GM19043 (cell line): Measurements from ENCODE around the gene TBC1D9.
A peak's percentile ranks its signal among the peaks of the same experiment; 100 is the strongest.

Experiments
- ATAC-seq: cut with Tn5 transposase; IDR thresholded peaks from one replicate; pipeline ENCODE4 v1.9.1; 2021; ENCODE audit warnings: low read depth; ENCODE audit not compliant: unreplicated experiment

The TBC1D9 gene

GRCh38 chr4:140630246-140630645 lies 125.9 kb downstream of the TBC1D9 start:
- ATAC-seq: no peak

DNA sequence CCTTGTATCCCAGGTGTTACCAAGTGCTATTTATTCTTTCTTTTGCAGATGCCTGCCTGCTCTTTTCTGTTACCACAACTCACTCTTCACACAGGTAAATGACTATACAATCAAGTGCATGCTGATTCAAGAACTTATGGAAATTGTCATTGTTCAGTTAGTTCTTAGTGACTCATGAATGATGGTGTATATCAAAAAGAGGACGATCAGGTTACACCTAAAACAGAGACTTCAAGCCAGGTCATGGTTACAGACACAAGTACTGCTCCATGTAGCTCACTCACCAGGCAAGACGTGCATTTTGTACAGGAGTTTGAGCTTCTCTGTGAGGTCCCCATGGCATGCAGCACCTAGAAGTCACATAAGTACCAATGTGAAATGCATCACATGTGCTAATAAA lies 128.2 kb downstream of the TBC1D9 start:
- no peak for ATAC-seq

DNA sequence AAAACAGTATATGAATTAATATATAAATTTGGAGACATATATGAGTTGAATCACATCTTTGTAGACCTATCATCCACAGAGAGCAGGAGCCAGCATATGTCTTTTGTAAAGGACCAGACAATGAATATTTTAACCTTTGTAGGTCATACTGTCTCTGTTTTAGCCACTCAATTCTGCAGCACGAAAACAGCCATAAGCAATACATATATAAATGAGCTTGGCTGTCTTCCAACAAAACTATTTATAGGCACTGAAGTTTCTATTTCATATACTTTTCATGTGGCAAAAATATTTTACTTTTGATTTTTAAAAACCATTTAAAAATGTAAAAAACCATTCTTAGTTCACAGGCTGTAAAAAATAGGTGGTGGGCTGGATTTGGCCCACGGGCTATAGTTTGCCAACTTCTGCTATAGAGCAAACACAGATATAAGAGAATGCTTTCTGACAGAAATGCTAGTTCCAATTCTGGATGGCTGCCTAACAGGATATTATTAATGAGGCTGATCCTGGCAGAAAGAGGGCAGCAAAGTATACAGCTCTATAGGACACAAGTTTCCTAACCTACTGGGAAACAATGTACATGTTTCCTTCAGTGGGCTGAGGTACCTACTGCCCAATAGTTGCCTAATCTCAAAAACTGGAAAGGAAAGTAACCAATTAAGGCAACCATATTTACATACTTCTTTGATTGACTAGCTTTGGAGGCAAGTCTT lies 129.4 kb downstream of the TBC1D9 start:
- no peak for ATAC-seq

GRCh38 chr4:140622333-140622958 lies 133.7 kb downstream of the TBC1D9 start:
- ATAC-seq: no peak

DNA sequence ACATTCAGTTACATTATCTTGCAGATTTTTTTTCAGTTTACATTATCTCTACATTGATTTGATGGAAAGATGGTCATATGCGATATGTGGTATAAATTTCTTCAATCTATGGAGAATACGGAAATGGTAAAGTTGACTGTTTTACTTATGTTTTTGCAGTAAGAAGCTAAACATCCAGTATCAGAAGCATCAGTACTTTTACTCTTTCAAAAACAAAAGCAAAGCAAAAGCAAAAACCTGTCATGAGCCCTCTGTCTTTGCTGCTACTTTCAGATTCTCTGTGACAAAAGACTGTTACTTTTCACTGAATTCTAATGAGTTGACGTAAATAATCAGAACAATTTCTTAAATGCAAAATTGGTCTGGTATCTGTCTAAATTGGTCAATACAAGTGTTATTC lies 135.0 kb downstream of the TBC1D9 start:
- ATAC-seq: no peak

DNA sequence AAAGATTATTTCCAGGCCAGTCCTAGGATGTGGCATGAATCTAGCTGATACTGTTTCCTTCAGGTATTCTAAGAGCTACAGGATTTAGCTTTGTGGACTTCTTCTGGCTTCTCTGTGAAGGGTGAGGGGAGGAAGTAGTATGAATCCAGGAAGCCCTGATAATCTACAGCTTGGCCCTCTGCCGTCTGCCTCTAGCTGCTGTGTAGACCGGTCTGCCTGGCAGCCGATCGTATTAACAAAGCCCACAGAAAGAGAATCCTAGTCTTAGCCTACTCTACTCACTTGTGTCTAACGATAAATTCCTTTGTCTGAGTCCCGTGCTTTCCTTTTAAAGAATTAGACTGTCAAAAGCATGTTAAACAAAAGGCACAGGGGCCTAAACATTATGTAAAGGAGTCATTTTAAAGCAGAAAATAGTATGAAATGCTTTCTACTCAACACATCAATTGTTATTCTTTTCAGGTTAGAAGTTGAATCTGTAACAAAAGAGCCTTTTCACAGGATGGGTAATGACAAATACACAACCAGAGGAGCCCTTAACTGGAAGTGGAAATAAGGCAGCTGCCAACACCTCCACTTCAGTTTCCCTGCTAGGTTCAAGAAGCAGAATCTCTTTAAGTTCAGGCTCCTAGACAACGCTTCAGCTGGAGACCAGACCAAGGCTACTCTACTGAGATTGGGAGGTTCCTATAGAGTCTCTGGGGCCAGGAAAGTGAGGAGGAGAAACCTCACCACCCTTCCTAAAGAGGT lies 138.5 kb downstream of the TBC1D9 start:
- ATAC-seq: no peak

DNA sequence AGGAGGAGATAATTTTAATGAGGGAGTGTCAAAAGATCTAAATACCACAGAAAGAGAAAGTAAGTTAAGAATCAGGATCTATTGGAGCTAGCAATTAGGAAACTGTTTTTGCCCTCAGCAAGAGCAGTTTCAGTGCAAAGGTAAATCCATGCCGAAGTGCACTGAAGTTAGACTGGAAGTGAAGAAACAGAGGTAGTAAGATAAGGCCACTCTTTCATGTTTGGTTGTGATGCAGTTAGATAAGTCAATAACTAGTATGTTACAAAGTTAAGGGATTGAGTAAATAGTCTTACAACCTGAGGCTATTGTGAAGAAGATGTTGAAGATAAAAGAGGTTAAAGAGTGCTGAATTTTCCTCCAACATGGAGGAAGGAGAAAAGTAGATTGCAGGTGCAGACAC lies 140.7 kb downstream of the TBC1D9 start:
- ATAC-seq: no peak

- no peak for ATAC-seq
Observed at GRCh38 chr4:140612357-140612756, 143.8 kb downstream of the TBC1D9 start.

DNA sequence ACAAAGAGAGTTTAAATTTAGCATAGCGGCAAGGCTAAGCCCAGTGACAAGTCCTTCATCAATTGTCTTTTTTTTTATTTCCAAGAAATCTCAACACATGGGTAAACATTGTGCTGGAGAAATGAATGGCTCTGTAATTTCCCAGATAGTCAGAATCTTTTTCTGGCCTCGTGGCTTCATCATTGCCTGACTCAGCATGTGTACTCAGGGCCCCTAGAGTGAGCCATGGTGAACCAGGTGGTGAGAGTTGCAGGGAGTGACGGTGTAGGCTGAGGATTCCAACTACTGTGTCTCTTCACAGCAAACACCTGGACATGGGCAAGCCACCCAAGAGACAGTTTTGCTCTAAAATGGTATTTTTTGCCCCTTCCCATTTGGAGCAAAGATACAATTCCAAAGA lies 144.3 kb downstream of the TBC1D9 start:
- no peak for ATAC-seq

DNA sequence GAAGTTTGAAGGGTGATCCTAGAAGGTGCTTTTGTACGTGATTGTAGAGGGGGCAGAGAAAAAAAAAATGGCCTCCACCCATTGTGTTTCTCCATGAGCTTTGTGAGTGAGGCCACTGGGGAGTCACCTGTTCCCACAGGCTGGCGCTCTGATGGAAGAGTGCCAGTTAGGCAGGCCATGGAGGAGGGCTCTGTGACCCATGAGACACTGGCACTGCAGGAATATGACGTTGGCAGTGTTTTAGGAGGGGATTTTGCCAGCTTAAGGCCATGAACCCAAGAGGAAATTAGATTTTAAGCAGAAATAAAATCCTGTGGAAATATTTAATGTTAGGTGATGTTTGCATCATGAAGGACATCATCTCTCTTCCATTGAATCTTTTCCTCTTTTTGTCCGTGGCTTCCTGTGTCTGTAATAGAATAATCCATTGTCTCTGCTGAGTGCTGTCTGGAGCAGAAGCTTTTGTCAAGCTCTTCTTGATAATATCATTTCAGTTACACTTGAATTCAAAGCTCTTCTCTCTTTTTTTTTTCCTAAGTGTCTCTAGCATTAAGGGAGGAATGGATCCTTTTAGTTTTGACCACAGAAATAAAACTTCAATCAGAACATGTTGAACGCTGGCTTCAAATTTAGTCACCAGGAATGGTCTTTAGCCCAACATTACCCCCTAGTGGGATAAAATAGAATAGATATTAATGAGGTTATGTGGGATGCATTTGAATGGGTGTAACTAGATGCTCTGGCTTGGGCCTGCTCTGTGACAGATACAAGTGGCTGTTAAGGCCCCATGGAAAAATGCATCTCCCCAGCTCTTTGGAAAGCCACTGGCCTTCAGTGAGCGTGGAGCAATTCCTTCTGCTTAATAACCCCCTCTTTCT lies 146.4 kb downstream of the TBC1D9 start:
- peak; percentile 66 for ATAC-seq

- ATAC-seq: no peak
Observed at GRCh38 chr4:140607852-140608251, 148.3 kb downstream of the TBC1D9 start.

GRCh38 chr4:140604544-140604943 lies 151.6 kb downstream of the TBC1D9 start:
- no peak for ATAC-seq

GRCh38 chr4:140603286-140603685 lies 152.9 kb downstream of the TBC1D9 start:
- ATAC-seq: no peak

- no peak for ATAC-seq
Observed at GRCh38 chr4:140602714-140603113, 153.5 kb downstream of the TBC1D9 start.

- ATAC-seq: no peak
Observed at GRCh38 chr4:140600408-140600807, 155.8 kb downstream of the TBC1D9 start.

DNA sequence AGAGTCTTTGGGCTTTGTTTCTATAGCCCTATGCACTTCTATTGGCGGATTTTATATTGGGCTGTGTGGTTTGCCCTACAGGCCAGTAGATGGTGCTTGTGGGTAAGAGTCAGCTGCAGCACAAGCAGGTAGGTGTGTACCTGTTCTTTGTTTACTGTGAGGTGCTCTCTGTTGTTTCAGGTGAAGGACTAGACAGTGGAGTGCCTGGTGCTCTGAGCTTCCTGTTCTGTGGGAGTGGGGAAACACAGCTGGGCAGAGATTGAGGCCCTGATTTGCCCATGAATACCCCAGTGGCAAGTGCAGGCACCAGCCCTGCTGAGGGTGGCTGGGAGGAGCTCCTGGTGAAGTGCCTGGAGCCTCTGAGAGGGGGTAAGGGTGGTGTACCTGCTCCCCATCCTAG lies 161.1 kb downstream of the TBC1D9 start:
- peak; percentile 87 for ATAC-seq

- no peak for ATAC-seq
Observed at GRCh38 chr4:140584439-140584838, 171.7 kb downstream of the TBC1D9 start.

- no peak for ATAC-seq
Observed at GRCh38 chr4:140581078-140581477, 175.1 kb downstream of the TBC1D9 start.

DNA sequence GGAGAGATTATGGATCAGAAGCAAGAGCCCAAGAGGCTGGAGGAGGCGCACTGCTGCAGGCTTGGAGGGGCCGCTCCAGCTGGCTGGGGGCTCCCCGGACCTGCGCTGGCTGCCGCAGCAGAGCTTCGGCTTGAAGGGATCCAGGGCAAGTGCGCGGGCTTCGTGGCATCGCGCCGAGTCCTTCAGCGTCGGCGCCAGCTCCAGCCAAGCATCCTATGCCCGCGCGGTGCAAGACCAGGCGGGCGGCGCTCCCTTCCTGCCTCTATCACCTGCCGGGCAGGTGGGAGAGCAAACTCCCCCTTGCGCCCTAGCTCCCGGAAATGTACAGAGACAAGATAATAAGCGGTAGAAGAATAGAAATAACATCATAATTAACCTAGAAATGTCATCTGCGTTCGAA lies 176.9 kb downstream of the TBC1D9 start:
- ATAC-seq: no peak

- ATAC-seq: no peak
Observed at GRCh38 chr4:140575489-140575888, 180.7 kb downstream of the TBC1D9 start.

DNA sequence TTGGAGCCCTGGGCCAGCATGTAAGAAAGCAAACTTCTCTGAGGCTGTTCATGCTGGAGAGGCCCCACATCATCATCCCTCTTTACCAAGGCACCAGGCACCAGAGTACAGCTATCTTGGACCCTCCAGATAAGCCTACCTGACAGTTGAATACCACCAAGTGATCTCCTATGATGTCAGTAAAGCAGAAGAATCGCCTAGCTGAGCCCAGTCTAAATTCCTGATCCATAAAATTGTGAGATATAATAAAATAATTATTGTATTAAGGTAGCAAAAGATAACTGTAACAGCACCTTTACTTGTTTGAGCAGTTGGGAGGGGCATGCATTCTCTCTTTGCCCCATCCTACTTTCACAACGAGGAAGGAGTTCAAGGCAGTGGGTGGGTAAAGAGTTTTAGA lies 184.6 kb downstream of the TBC1D9 start:
- ATAC-seq: no peak
